Measurements from ENCODE around the gene DOLPP1.

DNA sequence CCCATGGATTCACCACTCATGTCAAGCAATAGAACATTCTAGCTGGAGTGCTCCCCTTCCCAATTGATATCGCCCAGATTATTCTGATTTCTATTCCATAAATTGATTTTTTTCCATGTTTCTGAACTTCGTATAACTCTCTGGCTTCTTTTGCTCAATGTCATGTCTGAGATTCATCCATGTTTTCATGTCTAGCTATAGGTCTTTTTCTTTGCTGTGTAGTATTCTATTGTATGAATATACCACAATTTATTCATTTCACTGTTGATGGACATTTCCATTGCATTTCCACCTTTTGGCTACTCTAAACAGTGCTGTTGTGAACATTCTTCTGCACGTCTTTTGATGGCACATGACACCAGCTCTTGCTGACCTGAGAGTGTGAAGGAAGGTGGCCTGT, 49.9 kb downstream of the DOLPP1 start:
- TF ChIP-seq GATA2 (IDR thresholded peaks at IDR 0.05; ENCODE audit: low read depth, low read length) (no peak), GATA3 (IDR thresholded peaks at IDR 0.05; ENCODE audit: low read depth, low read length) (no peak)
